Adrenal gland (tissue), 12 donors: ENCODE data around the gene PI16. TPM values are rescaled to one million over a fixed set of nuclear protein-coding genes. Genes with fewer than 3 reads are reported as not detected.

ENCODE experiments used
- DNase-seq, 7 donors: peaks; one replicate each; pipeline ENCODE4 v3.0.0-alpha.2; 2019 to 2020
- H3K27ac ChIP-seq, 5 donors: fragments of 200-600 bp; sonication (generic) in 4 of 5; 1 replicate in 3 of 5; 2 replicates in 2 of 5; pipeline versions ENCODE4 v1.5.1 to v1.8.0; 2016 to 2020; ENCODE audit warnings: mild to moderate bottlenecking in 1 of 5
- H3K27me3 ChIP-seq: fragments of 200-600 bp; 2 replicates; pipeline ENCODE4 v1.8.0; 2021
- H3K36me3 ChIP-seq, 2 donors: fragments of 200-600 bp; replicated peaks in 1 of 2; 1 replicate in 1 of 2; 2 replicates in 1 of 2; pipeline versions ENCODE4 v1.5.1 to v1.8.0; 2018 to 2022
- H3K4me1 ChIP-seq, 2 donors: fragments of 200-600 bp; replicated peaks in 1 of 2; 1 replicate in 1 of 2; 2 replicates in 1 of 2; pipeline versions ENCODE4 v1.5.1 to v1.8.0; 2018 to 2021
- H3K4me3 ChIP-seq, 4 donors: fragments of 200-600 bp; sonication (generic) in 3 of 4; one replicate each; pipeline ENCODE4 v1.5.1; 2016 to 2018
- H3K9me3 ChIP-seq, 3 donors: fragments of 200-600 bp; sonication (generic) in 1 of 3; replicated peaks in 1 of 3; 1 replicate in 2 of 3; 2 replicates in 1 of 3; pipeline versions ENCODE4 v1.5.1 to v1.8.0; 2016 to 2021
- POLR2A ChIP-seq, 2 donors: fragments of 450-650 bp; IDR thresholded peaks; one replicate each; pipeline ENCODE4 v1.6.1; 2017; ENCODE audit warnings: antibody characterized with exemption in 2 of 2, mild to moderate bottlenecking in 2 of 2, moderate library complexity in 1 of 2
- WGBS, 4 donors: extraction: QIAGEN DNeasy Blood & Tissue Kit in 2 of 4; methylation state at CpG; one replicate each; pipeline versions ENCODE4 v1.1.5 to v1.1.7; 2013 to 2017; 5-methylcytosine and 5-hydroxymethylcytosine counted together
- intact Hi-C, 2 donors: fragments of 100-400 bp; cut with DNase I; formaldehyde crosslinking; loops; one replicate each; pipeline versions ENCODE4 v1.14.1 to v1.15.0; 2022 to 2023
- polyA plus RNA-seq, 3 donors: library from polyadenylated mRNA; stranded (reverse); fragments of 200-250 nt in 2 of 3; fragments of 350-450 nt in 1 of 3; fragmentation: Illumina TruSeq in 1 of 3; extraction: RNeasy Lipid Tissue Mini Kit (QIAGEN cat#74804) in 1 of 3; gene quantifications; one replicate each; pipeline ENCODE4 v1.2.3, GENCODE V29; 2013 to 2014
- total RNA-seq, 9 donors: library from RNA; depleted of rRNA in 4 of 9; stranded (reverse); fragments of >200 nt in 4 of 9; fragments of 120-200 nt in 1 of 9; fragmentation: NEBNext Ultra II Directional in 1 of 9; extraction: Animal tissue kit (Norgen Biotek cat#: 25700) in 1 of 9; gene quantifications; one replicate each; pipeline versions ENCODE4 v1.1.0 to v1.2.4, GENCODE V29; 2013 to 2023
- TF ChIP-seq, protein P1 (sequence below), 6 experiments: fragments of 450-650 bp in 4 of 6; fragments of 200-600 bp in 2 of 6; sonication (generic) in 1 of 6; IDR thresholded peaks; 1 replicate in 5 of 6; 2 replicates in 1 of 6; pipeline versions ENCODE4 v1.5.1 to v1.8.0; 2016 to 2021; ENCODE audit warnings: antibody characterized with exemption in 6 of 6, mild to moderate bottlenecking in 2 of 6, moderate library complexity in 1 of 6
- donor health status: healthy with polysubstance abuse.
- donor health status: Bipolar disorder and iron deficiency.
- donor health status: DM: yes; HTN: yes; CAD: no.
- donor health status: DM: no; HTN: no; CAD: no.
- donor health status: DM: no; HTN: no; CAD: no.
- donor health status: DM: yes; HTN: yes; CAD: no.

PI16 gene
- total and polyA plus RNA-seq, 12 donors: 0.12 to 9.3 (median 0.68) TPM; not detected in 1

DNA sequence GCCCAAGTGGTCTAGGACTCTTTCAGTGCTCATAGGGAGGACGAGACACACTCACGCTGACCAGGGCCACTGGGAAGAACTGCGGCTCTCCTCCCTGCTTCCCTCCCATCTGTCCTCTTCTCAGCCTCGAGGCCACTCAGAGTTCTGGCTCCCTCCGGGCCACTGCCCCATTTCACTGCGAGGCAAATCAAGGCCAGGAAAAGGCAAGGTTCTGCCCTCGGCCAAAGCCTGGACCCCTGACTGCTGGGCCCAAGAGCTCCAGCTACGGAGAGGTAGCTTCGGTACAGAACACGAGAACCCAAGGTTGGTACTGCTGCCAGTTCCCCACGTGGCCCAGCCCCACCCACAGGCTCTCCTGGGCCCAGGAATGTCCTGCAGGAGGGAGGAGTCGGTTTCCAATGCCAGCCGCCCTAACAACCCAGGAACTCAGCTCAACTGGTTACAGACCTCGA, 14.7 kb downstream of the PI16 start:
- Histone ChIP-seq H3K27me3 (no peaks in the 10 kb centered on the region), H3K9me3 (no peaks in the 10 kb centered on the region), H3K4me1 (peaks cover 0 to 8% of the 10 kb centered on the region in 2 donors), H3K36me3 (peaks cover 0 to 74% of the 10 kb centered on the region in 2 donors), H3K27ac (peak overlapping the region in 3 of 5 donors; percentile 2 to 58 (median 37)), H3K4me3 (no peak overlapping the region)
- WGBS, 4 donors: 59 to 64% (median 61%) methylated on average over 11 to 14 of the region's 14 CpGs
- intact Hi-C loops: no loop called here
- DNase-seq: peak in 6 of 7 donors; percentile 55 to 71 (median 66)
- TF ChIP-seq, protein P1, sequence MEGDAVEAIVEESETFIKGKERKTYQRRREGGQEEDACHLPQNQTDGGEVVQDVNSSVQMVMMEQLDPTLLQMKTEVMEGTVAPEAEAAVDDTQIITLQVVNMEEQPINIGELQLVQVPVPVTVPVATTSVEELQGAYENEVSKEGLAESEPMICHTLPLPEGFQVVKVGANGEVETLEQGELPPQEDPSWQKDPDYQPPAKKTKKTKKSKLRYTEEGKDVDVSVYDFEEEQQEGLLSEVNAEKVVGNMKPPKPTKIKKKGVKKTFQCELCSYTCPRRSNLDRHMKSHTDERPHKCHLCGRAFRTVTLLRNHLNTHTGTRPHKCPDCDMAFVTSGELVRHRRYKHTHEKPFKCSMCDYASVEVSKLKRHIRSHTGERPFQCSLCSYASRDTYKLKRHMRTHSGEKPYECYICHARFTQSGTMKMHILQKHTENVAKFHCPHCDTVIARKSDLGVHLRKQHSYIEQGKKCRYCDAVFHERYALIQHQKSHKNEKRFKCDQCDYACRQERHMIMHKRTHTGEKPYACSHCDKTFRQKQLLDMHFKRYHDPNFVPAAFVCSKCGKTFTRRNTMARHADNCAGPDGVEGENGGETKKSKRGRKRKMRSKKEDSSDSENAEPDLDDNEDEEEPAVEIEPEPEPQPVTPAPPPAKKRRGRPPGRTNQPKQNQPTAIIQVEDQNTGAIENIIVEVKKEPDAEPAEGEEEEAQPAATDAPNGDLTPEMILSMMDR (IDR thresholded peaks at IDR 0.05): no peak
- TF ChIP-seq POLR2A (IDR thresholded peaks at IDR 0.05): no peak

DNA sequence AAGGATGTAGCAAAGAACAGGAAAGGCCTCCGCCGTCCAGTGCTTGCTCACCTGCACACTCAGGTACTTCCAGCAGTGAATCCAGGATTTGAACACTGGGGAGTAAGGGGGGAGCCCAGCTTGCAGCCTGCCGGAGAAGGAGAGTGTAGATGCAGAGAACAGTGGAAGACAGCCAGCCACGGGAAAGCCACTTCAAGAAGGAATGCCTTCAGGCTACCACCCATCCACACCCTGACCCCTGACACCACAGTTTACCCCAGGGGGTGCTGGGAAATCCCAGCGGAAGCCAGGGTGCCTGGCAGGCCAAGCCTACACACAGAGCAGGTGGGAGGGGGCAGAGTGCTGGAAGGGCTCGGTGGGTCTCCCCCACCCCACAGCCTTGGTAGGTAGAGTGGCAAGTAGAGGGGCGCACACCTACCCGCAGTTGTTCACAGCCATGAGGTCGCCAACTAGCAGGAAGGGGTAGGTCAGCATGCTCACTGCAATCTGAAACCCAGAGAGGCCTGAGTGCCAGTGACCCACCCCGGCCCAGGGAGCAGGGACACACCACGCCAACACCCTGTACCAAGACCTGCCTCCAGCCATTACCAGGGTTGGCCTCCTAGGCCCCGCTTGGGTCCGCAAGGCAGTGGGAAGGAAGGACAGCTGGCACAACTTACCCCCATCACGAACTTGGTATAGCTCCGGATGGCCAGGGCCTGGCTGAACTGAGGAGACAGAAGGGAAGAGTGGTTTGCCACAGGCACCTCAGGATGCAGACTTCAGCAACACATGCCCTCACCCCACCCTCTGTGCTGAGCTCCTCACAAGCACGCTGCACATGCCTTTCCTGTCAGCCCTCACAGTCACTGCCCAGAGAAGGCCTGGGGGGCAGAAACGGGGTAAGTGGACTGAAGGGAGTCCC, 15.7 kb downstream of the PI16 start:
- Histone ChIP-seq H3K4me3 (no peak overlapping the region), H3K27me3 (no peaks in the 10 kb centered on the region), H3K4me1 (peaks cover 0 to 8% of the 10 kb centered on the region in 2 donors), H3K9me3 (no peaks in the 10 kb centered on the region), H3K27ac (peak overlapping the region in 1 of 5 donors; percentile 14), H3K36me3 (peaks cover 0 to 84% of the 10 kb centered on the region in 2 donors)
- WGBS, 4 donors: 80 to 93% (median 91%) methylated on average over 6 to 17 of the region's 17 CpGs
- no peak for DNase-seq
- intact Hi-C loops: loop anchor here in 1 of 2 donors (10.0 kb wide), 1 partner anchor 45 kb away; no protein-coding TSS in a partner anchor
- TF ChIP-seq, protein P1 (IDR thresholded peaks at IDR 0.05): no peak
- TF ChIP-seq POLR2A (IDR thresholded peaks at IDR 0.05): no peak

DNA sequence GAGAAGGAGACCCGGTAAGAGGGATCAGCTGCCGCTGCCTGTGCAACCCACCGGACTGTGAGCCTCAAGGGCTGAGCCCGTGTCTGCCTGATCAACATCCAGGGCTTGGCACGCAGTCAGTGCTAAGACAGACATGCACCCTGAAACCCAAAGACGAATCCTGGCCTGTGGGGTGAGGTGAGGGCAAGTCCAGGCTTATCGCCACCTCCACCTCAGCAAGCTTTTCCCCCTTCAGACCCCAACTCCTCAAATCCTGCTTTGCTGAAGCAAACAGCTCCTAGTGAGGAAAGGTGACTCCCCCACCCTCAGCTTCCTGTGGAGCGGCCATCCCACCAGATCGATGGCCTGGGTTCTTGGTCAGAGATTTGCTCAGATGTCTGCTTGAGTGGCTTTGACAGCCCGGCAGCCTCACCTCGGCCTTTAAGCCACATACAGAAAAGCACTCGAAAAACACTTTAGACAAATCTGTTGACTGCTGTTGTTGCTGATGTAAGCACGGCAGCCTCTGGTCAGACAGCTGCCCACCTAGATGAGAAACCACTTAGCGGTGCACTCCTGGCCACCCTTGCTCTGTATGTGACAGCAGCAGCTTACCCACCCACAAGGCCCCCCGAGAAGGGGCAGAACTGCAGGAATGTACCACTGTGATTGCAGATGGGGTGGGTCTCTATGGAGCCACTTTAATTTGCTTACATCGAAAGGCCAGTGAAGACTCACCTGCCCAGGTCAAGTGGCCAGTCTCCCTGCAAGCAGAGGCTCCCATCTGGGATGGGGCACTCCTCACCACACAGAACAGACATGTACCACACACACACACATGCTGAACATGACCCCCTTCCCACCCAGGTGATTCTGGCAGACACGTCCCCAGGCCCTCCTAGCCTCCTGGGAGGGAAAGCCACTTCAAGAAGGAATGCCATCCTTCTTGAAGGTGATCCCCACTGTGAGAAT, 16.6 kb downstream of the PI16 start:
- DNase-seq: no peak
- Histone ChIP-seq H3K27me3 (no peaks in the 10 kb centered on the region), H3K9me3 (no peaks in the 10 kb centered on the region), H3K4me3 (no peak overlapping the region), H3K27ac (peak overlapping the region in 1 of 5 donors; percentile 14), H3K4me1 (peaks cover 0 to 10% of the 10 kb centered on the region in 2 donors), H3K36me3 (peaks cover 0 to 93% of the 10 kb centered on the region in 2 donors)
- intact Hi-C loops: loop anchor here in 1 of 2 donors (10.0 kb wide), 1 partner anchor 46 kb away; no protein-coding TSS in a partner anchor
- TF ChIP-seq, protein P1 (IDR thresholded peaks at IDR 0.05): no peak
- TF ChIP-seq POLR2A (IDR thresholded peaks at IDR 0.05): no peak
- 86 to 91% (median 89%) methylated on average over 14 to 17 of the region's 17 CpGs for WGBS, 4 donors
